GM23338 (cell line): ENCODE measurements around the gene UTS2R. TPM values are rescaled to one million over a fixed set of nuclear protein-coding genes. Genes with fewer than 3 reads are reported as not detected.

Source experiments
- ATAC-seq: fragments of 200-7000 bp; cut with Tn5 transposase; 3 replicates; pipeline ENCODE4 v1.9.1; 2020
- DNase-seq: peaks from one replicate; pipeline ENCODE4 v3.0.0-alpha.2; 2015; ENCODE audit warnings: low spot score
- H2AFZ ChIP-seq: fragments of 200-600 bp; sonication (generic); 2 replicates; pipeline ENCODE4 v1.8.0; 2016; ENCODE audit warnings: antibody characterized with exemption, mild to moderate bottlenecking, moderate library complexity
- H3F3A ChIP-seq: fragments of 200-600 bp; sonication (generic); replicated peaks from 2 replicates; pipeline ENCODE4 v1.8.0; 2017; ENCODE audit warnings: antibody characterized with exemption, mixed run types, low read depth
- H3K27ac ChIP-seq: fragments of 200-600 bp; sonication (generic); 2 replicates; pipeline ENCODE4 v1.6.1; 2016; ENCODE audit warnings: low read depth
- H3K27me3 ChIP-seq: fragments of 200-600 bp; sonication (generic); 2 replicates; pipeline ENCODE4 v1.8.0; 2016; ENCODE audit warnings: mild to moderate bottlenecking, mixed run types, moderate library complexity; ENCODE audit not compliant: insufficient read depth
- H3K36me3 ChIP-seq: fragments of 200-600 bp; sonication (generic); 2 replicates; pipeline ENCODE4 v1.8.0; 2016; ENCODE audit warnings: mild to moderate bottlenecking; ENCODE audit not compliant: insufficient read depth
- H3K4me1 ChIP-seq: fragments of 200-600 bp; sonication (generic); 2 replicates; pipeline ENCODE4 v1.8.0; 2016; ENCODE audit warnings: mild to moderate bottlenecking, moderate library complexity; ENCODE audit not compliant: insufficient read depth
- H3K4me2 ChIP-seq: fragments of 200-600 bp; sonication (generic); 2 replicates; pipeline ENCODE4 v1.7.1; 2017; ENCODE audit warnings: mixed run types
- H3K4me3 ChIP-seq: fragments of 200-600 bp; sonication (generic); 2 replicates; pipeline ENCODE4 v1.6.1; 2016; ENCODE audit warnings: mixed run types
- H3K79me2 ChIP-seq: fragments of 200-600 bp; sonication (generic); replicated peaks from 2 replicates; pipeline ENCODE4 v1.8.0; 2017; ENCODE audit warnings: mild to moderate bottlenecking; ENCODE audit not compliant: insufficient read depth
- H3K9me2 ChIP-seq: fragments of 200-600 bp; sonication (generic); 2 replicates; pipeline ENCODE4 v1.8.0; 2017; ENCODE audit not compliant: insufficient read depth
- H4K20me1 ChIP-seq: fragments of 200-600 bp; sonication (generic); replicated peaks from 2 replicates; pipeline ENCODE4 v1.8.0; 2017; ENCODE audit warnings: mild to moderate bottlenecking; ENCODE audit not compliant: insufficient read depth
- H3K27ac Mint-ChIP-seq: 2 replicates; pipeline ENCODE4 v1.8.0; 2020; ENCODE audit warnings: inconsistent platforms, mild to moderate bottlenecking, moderate library complexity, mixed read lengths
- H3K27me3 Mint-ChIP-seq: 3 replicates; pipeline ENCODE4 v1.8.0; 2022; ENCODE audit warnings: low read depth, mild to moderate bottlenecking, moderate library complexity, mixed read lengths, inconsistent platforms; ENCODE audit not compliant: insufficient read depth, poor library complexity
- H3K36me3 Mint-ChIP-seq: 3 replicates; pipeline ENCODE4 v1.8.0; 2021; ENCODE audit warnings: low read depth, mild to moderate bottlenecking, inconsistent platforms, moderate library complexity, mixed read lengths
- H3K4me1 Mint-ChIP-seq: 3 replicates; pipeline ENCODE4 v1.8.0; 2020; ENCODE audit warnings: mild to moderate bottlenecking, inconsistent platforms, mixed read lengths
- H3K4me3 Mint-ChIP-seq: 3 replicates; pipeline ENCODE4 v1.8.0; 2021; ENCODE audit warnings: moderate library complexity, mild to moderate bottlenecking, inconsistent platforms, mixed read lengths
- H3K9me3 Mint-ChIP-seq: 3 replicates; pipeline ENCODE4 v1.8.0; 2020; ENCODE audit warnings: moderate library complexity, mild to moderate bottlenecking, inconsistent platforms, mixed read lengths
- CREB1 ChIP-seq: fragments of 250-450 bp; sonication (Bioruptor Pico); IDR thresholded peaks from 2 replicates; pipeline ENCODE4 v1.5.0; 2020; ENCODE audit warnings: low read depth, mild to moderate bottlenecking, moderate library complexity
- EZH2 ChIP-seq: fragments of 200-600 bp; sonication (generic); IDR thresholded peaks from one replicate; pipeline ENCODE4 v1.8.0; 2017; ENCODE audit warnings: antibody characterized with exemption, mild to moderate bottlenecking, low read depth; ENCODE audit not compliant: unreplicated experiment
- EZH2phosphoT487 ChIP-seq: fragments of 200-600 bp; sonication (generic); IDR thresholded peaks from one replicate; pipeline ENCODE4 v1.8.1; 2018; ENCODE audit warnings: antibody characterized with exemption; ENCODE audit not compliant: unreplicated experiment
- JUNB ChIP-seq: IDR thresholded peaks from one replicate; pipeline ENCODE4 v1.6.1; 2016; ENCODE audit warnings: antibody characterized with exemption; ENCODE audit not compliant: unreplicated experiment
- NANOG ChIP-seq: IDR thresholded peaks from 2 replicates; pipeline ENCODE4 v1.6.1; 2016; ENCODE audit warnings: antibody characterized with exemption, borderline replicate concordance
- POLR2AphosphoS5 ChIP-seq: IDR thresholded peaks from 2 replicates; pipeline ENCODE4 v1.6.1; 2016; ENCODE audit warnings: antibody characterized with exemption, low read depth
- STAT1 ChIP-seq: IDR thresholded peaks from one replicate; pipeline ENCODE4 v1.6.1; 2016; ENCODE audit warnings: antibody characterized with exemption; ENCODE audit not compliant: unreplicated experiment
- ZNF114 ChIP-seq: fragments of 250-450 bp; sonication (Bioruptor Pico); IDR thresholded peaks from 2 replicates; pipeline ENCODE4 v1.5.0; 2020; ENCODE audit warnings: mild to moderate bottlenecking, moderate library complexity
- ZNF331 ChIP-seq: fragments of 250-450 bp; sonication (Bioruptor Pico); IDR thresholded peaks from 2 replicates; pipeline ENCODE4 v1.5.0; 2020; ENCODE audit warnings: low read depth, mild to moderate bottlenecking, moderate library complexity
- polyA plus RNA-seq: library from polyadenylated mRNA; unstranded; fragments of >200 nt; fragmentation: Nextera tagmentation; extraction: Ambion mirVana; gene quantifications from 2 replicates; pipeline ENCODE4 v1.2.1, GENCODE V29; 2016
- total RNA-seq: library from RNA; depleted of rRNA; stranded (reverse); fragments of >200 nt; shearing (Covaris generic); gene quantifications from 2 replicates; pipeline ENCODE4 v1.2.3, GENCODE V29; 2014
- TF ChIP-seq, protein P1 (sequence below): fragments of 250-450 bp; sonication (Bioruptor Pico); IDR thresholded peaks from 2 replicates; pipeline ENCODE4 v1.5.0; 2020; ENCODE audit warnings: mild to moderate bottlenecking, moderate library complexity
- TF ChIP-seq, protein P2 (sequence below): IDR thresholded peaks from one replicate; pipeline ENCODE4 v1.6.1; 2018; ENCODE audit warnings: antibody characterized with exemption; ENCODE audit not compliant: unreplicated experiment
- TF ChIP-seq, protein P3 (sequence below): IDR thresholded peaks from 2 replicates; pipeline ENCODE4 v1.6.1; 2016; ENCODE audit warnings: antibody characterized with exemption
- TF ChIP-seq, protein P4 (sequence below), 2 experiments: fragments of 200-600 bp in 1 of 2; sonication (generic) in 1 of 2; conservative IDR thresholded peaks; 2 replicates each; pipeline versions ENCODE4 v1.5.1 to v1.6.1; 2016 to 2017; ENCODE audit warnings: antibody characterized with exemption in 2 of 2, low read depth in 2 of 2, mild to moderate bottlenecking in 2 of 2, moderate library complexity in 1 of 2

UTS2R gene
- total and polyA plus RNA-seq, 2 experiments from 2014 or later: 0.49 TPM; not detected in 1

DNA sequence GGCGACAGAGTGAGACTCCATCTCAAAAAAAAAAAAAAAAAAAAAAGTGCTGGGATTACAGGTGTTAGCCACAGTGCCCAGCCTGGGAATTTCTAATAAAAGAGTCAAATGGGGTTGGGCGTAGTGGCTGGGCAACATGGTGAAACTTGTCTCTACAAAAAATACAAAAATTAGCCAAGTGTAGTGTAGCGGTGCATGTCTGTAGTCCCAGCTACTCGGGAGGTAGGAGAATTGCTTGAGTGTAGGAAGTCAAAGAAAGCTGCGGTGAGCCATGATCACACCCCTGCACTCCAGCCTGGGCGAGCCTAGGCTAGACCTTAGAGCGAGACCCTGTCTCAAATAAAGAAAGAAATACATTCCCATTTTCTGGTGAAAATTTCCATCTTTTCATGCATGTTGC lies 2.4 kb upstream of the UTS2R start:
- no peak for ATAC-seq
- H3K4me3 ChIP-seq: no peak overlapping the region
- H3K4me1 Mint-ChIP-seq: peaks cover 5% of the 10 kb centered on the region
- H3F3A ChIP-seq: no peaks in the 10 kb centered on the region
- peaks cover 42% of the 10 kb centered on the region for H3K27me3 Mint-ChIP-seq
- H3K27ac Mint-ChIP-seq: no peak overlapping the region
- no peaks in the 10 kb centered on the region for H3K36me3 ChIP-seq
- no peak overlapping the region for H3K27ac ChIP-seq
- H3K36me3 Mint-ChIP-seq: peaks cover 4% of the 10 kb centered on the region; the same call in 2 of the 3 replicates
- TF ChIP-seq, protein P1, sequence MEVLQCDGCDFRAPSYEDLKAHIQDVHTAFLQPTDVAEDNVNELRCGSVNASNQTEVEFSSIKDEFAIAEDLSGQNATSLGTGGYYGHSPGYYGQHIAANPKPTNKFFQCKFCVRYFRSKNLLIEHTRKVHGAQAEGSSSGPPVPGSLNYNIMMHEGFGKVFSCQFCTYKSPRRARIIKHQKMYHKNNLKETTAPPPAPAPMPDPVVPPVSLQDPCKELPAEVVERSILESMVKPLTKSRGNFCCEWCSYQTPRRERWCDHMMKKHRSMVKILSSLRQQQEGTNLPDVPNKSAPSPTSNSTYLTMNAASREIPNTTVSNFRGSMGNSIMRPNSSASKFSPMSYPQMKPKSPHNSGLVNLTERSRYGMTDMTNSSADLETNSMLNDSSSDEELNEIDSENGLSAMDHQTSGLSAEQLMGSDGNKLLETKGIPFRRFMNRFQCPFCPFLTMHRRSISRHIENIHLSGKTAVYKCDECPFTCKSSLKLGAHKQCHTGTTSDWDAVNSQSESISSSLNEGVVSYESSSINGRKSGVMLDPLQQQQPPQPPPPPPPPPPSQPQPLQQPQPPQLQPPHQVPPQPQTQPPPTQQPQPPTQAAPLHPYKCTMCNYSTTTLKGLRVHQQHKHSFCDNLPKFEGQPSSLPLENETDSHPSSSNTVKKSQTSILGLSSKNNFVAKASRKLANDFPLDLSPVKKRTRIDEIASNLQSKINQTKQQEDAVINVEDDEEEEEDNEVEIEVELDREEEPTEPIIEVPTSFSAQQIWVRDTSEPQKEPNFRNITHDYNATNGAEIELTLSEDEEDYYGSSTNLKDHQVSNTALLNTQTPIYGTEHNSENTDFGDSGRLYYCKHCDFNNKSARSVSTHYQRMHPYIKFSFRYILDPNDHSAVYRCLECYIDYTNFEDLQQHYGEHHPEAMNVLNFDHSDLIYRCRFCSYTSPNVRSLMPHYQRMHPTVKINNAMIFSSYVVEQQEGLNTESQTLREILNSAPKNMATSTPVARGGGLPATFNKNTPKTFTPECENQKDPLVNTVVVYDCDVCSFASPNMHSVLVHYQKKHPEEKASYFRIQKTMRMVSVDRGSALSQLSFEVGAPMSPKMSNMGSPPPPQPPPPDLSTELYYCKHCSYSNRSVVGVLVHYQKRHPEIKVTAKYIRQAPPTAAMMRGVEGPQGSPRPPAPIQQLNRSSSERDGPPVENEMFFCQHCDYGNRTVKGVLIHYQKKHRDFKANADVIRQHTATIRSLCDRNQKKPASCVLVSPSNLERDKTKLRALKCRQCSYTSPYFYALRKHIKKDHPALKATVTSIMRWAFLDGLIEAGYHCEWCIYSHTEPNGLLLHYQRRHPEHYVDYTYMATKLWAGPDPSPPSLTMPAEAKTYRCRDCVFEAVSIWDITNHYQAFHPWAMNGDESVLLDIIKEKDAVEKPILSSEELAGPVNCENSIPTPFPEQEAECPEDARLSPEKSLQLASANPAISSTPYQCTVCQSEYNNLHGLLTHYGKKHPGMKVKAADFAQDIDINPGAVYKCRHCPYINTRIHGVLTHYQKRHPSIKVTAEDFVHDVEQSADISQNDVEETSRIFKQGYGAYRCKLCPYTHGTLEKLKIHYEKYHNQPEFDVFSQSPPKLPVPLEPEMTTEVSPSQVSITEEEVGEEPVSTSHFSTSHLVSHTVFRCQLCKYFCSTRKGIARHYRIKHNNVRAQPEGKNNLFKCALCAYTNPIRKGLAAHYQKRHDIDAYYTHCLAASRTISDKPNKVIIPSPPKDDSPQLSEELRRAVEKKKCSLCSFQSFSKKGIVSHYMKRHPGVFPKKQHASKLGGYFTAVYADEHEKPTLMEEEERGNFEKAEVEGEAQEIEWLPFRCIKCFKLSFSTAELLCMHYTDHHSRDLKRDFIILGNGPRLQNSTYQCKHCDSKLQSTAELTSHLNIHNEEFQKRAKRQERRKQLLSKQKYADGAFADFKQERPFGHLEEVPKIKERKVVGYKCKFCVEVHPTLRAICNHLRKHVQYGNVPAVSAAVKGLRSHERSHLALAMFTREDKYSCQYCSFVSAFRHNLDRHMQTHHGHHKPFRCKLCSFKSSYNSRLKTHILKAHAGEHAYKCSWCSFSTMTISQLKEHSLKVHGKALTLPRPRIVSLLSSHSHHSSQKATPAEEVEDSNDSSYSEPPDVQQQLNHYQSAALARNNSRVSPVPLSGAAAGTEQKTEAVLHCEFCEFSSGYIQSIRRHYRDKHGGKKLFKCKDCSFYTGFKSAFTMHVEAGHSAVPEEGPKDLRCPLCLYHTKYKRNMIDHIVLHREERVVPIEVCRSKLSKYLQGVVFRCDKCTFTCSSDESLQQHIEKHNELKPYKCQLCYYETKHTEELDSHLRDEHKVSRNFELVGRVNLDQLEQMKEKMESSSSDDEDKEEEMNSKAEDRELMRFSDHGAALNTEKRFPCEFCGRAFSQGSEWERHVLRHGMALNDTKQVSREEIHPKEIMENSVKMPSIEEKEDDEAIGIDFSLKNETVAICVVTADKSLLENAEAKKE: no peak
- TF ChIP-seq CREB1: no peak
- no peak for TF ChIP-seq EZH2phosphoT487
- no peak for TF ChIP-seq EZH2
- TF ChIP-seq, protein P2, sequence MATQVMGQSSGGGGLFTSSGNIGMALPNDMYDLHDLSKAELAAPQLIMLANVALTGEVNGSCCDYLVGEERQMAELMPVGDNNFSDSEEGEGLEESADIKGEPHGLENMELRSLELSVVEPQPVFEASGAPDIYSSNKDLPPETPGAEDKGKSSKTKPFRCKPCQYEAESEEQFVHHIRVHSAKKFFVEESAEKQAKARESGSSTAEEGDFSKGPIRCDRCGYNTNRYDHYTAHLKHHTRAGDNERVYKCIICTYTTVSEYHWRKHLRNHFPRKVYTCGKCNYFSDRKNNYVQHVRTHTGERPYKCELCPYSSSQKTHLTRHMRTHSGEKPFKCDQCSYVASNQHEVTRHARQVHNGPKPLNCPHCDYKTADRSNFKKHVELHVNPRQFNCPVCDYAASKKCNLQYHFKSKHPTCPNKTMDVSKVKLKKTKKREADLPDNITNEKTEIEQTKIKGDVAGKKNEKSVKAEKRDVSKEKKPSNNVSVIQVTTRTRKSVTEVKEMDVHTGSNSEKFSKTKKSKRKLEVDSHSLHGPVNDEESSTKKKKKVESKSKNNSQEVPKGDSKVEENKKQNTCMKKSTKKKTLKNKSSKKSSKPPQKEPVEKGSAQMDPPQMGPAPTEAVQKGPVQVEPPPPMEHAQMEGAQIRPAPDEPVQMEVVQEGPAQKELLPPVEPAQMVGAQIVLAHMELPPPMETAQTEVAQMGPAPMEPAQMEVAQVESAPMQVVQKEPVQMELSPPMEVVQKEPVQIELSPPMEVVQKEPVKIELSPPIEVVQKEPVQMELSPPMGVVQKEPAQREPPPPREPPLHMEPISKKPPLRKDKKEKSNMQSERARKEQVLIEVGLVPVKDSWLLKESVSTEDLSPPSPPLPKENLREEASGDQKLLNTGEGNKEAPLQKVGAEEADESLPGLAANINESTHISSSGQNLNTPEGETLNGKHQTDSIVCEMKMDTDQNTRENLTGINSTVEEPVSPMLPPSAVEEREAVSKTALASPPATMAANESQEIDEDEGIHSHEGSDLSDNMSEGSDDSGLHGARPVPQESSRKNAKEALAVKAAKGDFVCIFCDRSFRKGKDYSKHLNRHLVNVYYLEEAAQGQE: no peak
- no peak for TF ChIP-seq ZNF331 (CRISPR knock-in tag)
- no peak for TF ChIP-seq JUNB
- TF ChIP-seq, protein P3, sequence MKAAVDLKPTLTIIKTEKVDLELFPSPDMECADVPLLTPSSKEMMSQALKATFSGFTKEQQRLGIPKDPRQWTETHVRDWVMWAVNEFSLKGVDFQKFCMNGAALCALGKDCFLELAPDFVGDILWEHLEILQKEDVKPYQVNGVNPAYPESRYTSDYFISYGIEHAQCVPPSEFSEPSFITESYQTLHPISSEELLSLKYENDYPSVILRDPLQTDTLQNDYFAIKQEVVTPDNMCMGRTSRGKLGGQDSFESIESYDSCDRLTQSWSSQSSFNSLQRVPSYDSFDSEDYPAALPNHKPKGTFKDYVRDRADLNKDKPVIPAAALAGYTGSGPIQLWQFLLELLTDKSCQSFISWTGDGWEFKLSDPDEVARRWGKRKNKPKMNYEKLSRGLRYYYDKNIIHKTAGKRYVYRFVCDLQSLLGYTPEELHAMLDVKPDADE: no peak
- TF ChIP-seq POLR2AphosphoS5: no peak
- no peak for TF ChIP-seq NANOG
- no peak for TF ChIP-seq ZNF114 (CRISPR knock-in tag)
- TF ChIP-seq, protein P4, sequence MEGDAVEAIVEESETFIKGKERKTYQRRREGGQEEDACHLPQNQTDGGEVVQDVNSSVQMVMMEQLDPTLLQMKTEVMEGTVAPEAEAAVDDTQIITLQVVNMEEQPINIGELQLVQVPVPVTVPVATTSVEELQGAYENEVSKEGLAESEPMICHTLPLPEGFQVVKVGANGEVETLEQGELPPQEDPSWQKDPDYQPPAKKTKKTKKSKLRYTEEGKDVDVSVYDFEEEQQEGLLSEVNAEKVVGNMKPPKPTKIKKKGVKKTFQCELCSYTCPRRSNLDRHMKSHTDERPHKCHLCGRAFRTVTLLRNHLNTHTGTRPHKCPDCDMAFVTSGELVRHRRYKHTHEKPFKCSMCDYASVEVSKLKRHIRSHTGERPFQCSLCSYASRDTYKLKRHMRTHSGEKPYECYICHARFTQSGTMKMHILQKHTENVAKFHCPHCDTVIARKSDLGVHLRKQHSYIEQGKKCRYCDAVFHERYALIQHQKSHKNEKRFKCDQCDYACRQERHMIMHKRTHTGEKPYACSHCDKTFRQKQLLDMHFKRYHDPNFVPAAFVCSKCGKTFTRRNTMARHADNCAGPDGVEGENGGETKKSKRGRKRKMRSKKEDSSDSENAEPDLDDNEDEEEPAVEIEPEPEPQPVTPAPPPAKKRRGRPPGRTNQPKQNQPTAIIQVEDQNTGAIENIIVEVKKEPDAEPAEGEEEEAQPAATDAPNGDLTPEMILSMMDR (conservative IDR thresholded peaks at IDR 0.05; ENCODE audit: low read depth in 2 of 2): no peak
- no peak for TF ChIP-seq STAT1
- H3K79me2 ChIP-seq: no peaks in the 10 kb centered on the region
- no peaks in the 10 kb centered on the region for H3K9me2 ChIP-seq
- no peak overlapping the region for H3K4me2 ChIP-seq
- no peak overlapping the region for H3K4me3 Mint-ChIP-seq
- no peak for DNase-seq
- peaks cover 12% of the 10 kb centered on the region; the same call in 2 of the 3 replicates for H3K9me3 Mint-ChIP-seq
- H4K20me1 ChIP-seq: no peaks in the 10 kb centered on the region
- no peak overlapping the region for H2AFZ ChIP-seq
- H3K27me3 ChIP-seq: peaks cover 48% of the 10 kb centered on the region
- H3K4me1 ChIP-seq: no peaks in the 10 kb centered on the region; the same call in 1 of the 2 replicates
